WTC11 (cell line): ENCODE data around the gene NRDC.

Experiments used
- ARID4B ChIP-seq: sonication (generic); formaldehyde crosslinking; IDR thresholded peaks from 2 replicates; pipeline ENCODE4 v1.8.0; 2023; ENCODE audit warnings: missing genetic modification reagents, mild to moderate bottlenecking, borderline replicate concordance
- CTCF ChIP-seq: fragments of 200-600 bp; IDR thresholded peaks from 2 replicates; pipeline ENCODE4 v1.8.0; 2022; ENCODE audit warnings: antibody characterized with exemption
- E2F4 ChIP-seq: sonication (generic); formaldehyde crosslinking; IDR thresholded peaks from 2 replicates; pipeline ENCODE4 v1.8.1; 2022; ENCODE audit warnings: low read depth, mild to moderate bottlenecking, moderate library complexity, missing genetic modification reagents, borderline replicate concordance
- FOXP1 ChIP-seq: sonication (generic); formaldehyde crosslinking; IDR thresholded peaks from 2 replicates; pipeline ENCODE4 v1.8.0; 2022; ENCODE audit warnings: missing genetic modification reagents, mild to moderate bottlenecking, moderate library complexity, borderline replicate concordance
- GTF2I ChIP-seq: fragments of 250-450 bp; sonication (Bioruptor Pico); conservative IDR thresholded peaks from 2 replicates; pipeline ENCODE4 v1.4.0; 2021; ENCODE audit warnings: mild to moderate bottlenecking
- MAX ChIP-seq: sonication (generic); formaldehyde crosslinking; IDR thresholded peaks from 2 replicates; pipeline ENCODE4 v1.8.0; 2022; ENCODE audit warnings: mild to moderate bottlenecking, missing genetic modification reagents
- NFYB ChIP-seq: sonication (generic); formaldehyde crosslinking; conservative IDR thresholded peaks from 2 replicates; pipeline ENCODE4 v1.8.0; 2022; ENCODE audit warnings: low read depth, missing genetic modification reagents
- SP1 ChIP-seq: sonication (generic); formaldehyde crosslinking; conservative IDR thresholded peaks from 2 replicates; pipeline ENCODE4 v1.8.1; 2022; ENCODE audit warnings: missing genetic modification reagents

- TF ChIP-seq CTCF = no peak
- TF ChIP-seq GTF2I = no peak
- no peak for TF ChIP-seq E2F4
- no peak for TF ChIP-seq ARID4B (CRISPR knock-in tag)
- no peak for TF ChIP-seq NFYB (CRISPR knock-in tag)
- TF ChIP-seq MAX (CRISPR knock-in tag) = no peak
- no peak for TF ChIP-seq SP1
- TF ChIP-seq FOXP1 = no peak
These were observed 37.6 kb downstream of the NRDC start for GRCh38 chr1:51840743-51841461.
